Activated CD4-positive, alpha-beta T cell treated with anti-CD3 and anti-CD28 coated beads for 48 hours (primary cell): ENCODE data around the gene EEFSEC.

ENCODE experiments used
- DNase-seq: peaks from one replicate; pipeline ENCODE4 v3.0.0-alpha.2; 2020

Gene EEFSEC

DNA sequence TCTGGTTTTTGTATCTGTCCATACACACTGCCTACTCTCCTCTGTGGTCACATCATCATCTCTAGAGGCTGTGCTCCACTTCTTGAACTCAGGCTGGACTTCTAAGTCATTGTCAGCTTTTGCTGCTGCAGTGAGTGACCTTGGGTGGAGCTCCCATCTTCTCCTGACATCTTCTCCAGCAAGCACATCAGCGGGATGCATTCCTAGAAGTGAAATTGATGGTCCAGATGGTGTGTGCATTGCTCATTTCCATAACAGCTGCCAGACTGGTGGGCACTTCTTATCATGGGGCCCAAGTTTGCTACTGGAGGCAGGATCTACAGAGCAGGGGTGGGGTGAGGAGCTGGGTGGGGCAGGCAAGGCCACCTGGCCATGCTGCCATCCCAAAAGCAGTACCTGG is 203.5 kb downstream of the EEFSEC start:
- DNase-seq: no peak

DNA sequence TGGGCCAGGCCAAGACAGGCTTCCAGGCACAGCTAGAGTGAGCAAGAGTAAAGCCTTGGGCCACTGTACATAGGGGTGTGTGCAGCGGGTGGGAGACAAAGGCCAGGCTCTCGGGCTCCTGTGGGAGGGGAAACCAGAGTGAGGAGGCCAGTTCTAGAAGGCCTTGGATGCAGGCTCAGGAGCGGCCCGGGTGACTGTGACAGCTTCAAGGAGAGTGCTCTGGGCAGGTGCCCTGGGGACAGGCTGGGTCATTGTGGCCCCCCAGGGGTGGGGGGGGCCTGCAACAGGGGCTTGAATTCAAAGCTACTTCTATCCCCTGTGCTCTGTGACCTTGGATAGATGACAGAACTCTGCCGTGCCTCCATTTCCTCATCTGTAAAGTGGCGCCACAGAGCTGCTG is 204.3 kb downstream of the EEFSEC start:
- DNase-seq: no peak

DNA sequence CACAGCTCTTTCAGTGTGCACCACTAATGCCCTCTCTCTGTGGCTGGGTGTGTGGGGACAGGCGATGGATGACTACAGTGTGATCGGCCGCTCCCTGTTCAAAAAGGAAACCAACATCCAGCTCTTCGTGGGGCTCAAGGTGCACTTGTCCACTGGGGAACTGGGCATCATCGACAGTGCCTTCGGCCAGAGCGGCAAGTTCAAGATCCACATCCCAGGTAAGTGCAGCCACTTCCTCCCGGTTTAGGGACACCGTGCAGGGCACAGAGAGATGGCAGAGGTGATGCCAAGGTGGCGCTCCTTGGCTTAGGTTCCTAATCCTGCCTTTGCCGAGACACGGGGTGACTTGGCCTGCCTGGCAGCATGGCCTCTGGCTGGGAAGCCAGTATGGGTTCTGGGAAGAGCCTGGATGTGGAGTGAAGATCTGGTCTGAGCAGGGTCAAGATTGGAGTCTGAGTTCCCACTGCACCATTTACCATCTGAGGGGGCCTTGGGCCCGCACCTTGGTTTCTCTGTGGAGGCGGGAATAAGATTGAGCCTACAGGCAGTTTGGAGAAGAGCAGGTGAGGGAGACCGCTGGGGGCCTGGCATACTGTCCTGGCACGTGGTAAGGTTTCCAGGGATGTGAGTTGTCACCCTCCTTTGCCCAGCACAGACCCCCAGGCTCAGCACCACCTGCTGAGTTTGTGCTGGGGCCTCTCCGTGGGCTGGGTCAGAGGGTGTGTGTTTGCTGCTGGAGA is 205.0 kb downstream of the EEFSEC start:
- no peak for DNase-seq

DNA sequence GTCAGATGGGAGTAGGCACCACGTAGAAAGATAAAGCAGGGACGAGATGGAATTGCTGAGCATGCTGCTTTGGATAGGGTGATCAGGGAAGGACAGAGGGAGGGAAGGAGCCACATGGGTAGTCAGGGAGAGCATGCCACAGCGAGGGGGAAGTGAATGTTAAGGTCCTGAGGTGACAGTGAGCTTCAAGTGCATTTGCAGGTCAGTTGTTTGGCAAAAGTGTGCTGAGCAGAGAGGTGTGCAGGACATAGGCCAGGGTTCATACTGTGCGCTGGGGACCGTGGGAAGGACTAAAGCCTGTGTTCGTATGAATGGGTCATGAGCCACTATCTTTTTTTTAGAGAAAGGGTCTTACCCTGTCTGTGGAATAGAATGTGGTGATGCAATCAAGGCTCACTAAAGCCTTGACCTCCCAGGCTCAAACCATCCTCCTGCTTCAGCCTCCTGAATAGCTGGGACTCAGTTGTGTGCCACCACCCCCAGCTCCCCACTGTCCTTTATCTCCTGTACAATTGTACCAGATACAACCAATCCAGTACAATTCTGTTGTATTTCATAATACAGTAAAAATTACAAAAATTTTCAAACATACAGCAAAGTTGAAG is 205.9 kb downstream of the EEFSEC start:
- no peak for DNase-seq

DNA sequence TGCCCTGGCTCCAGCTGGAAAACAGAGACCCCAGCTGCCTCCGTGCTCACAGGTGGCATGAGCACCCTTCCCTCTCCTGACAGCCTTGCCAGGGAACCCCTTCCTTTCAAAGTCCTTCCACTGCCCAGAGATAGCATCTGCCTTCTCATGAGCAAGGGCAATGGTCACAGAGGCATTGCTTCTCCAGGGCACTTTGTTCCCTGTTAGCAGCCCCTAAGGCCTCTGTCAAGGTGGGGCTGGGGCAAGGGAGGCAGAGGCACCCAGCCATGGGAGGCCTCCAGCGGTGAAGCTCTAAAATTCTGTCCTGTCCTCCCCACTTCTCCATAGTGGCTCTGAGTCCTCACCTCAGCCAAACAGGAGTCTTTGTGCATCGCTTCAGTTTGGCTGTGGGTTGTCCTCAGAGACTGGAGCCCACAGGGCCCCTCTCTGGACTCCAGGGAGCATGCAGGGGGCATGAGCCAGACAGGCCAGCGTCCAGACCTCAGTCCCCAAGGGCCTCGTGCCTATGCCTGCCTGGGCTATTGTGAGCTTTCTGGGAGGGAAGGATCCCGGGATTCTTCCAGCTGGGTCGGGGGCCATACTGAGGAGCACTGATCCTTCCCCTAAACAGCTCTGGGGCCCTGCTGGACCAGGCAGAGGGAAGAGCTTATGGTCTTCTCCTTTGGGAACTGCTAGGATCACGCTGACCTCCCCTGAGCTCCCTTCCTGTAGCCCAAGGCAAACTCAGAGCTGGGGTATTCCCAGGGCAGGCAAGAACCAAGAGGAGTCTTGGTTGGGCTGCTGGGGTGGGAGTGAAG is 206.8 kb downstream of the EEFSEC start:
- DNase-seq: no peak

DNA sequence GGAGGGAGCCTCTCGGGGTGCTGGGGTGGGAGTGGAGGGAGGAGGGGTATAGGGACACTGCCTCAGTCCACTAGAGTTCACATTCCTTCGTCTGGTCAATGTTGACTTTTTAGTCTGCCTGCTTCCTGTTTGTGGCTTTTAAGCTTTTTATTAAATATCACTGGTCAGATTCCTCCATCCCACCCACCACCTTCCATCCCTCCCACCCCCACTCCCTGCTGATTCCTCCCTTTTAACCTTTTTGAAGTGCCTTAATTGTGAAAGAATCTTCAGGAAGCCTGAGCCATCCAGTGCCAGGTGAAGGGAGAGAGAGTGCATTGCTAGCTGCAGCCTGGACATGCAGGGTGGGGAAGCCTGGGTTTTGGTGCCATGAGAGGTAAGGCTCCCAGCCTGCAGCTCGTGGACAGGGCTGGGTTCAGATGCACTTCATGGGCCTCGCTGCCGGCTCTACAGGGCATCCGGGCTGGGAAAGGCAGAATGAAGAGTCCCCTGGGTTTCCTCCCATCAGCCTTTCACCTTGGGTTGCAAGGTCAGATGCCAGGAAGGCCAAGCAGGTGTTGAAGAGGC is 207.5 kb downstream of the EEFSEC start:
- DNase-seq: no peak

DNA sequence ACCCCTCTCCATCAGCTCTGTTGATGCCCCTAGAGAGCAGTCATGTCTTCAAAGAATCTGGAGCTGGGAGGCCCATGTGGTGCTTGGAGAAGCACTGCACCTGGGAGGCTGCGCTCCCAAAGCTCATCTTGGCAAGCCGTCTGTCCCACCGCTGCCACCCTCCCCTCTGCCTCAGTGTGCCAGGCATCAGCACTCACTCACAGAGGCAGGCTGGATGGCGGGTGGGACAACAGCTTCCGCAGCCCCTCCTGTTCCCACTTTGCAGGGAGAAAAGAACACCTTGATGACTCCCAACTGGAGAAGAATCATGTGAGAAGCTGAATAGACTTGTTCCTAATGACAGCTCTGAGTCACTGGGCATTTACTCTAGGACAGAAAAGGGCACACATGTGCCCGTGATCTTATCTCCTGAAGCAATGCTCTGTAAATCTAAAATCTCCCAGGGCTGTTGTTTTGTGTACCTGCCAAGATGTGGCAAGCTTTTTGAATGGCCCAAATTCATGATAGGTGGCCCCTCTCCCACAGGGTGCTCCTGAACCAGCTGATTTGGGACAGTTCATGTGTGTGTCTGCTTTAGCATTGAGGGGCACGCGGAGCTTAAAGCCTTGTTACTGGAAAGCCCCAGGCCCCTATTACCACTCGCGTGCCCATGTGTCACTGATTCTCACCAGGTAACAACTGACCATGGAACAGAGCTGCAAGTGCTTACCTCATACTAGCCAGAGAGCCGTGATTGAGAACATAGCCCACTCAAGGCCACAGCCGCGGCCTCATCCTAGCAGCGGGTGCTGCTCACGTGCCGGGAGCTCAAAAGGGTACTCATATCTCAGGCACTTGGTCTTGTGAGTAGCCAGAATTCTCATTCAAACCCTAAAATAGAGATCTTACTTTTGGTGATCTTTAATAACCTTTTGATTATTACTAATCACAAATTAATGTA is 209.0 kb downstream of the EEFSEC start:
- no peak for DNase-seq

DNA sequence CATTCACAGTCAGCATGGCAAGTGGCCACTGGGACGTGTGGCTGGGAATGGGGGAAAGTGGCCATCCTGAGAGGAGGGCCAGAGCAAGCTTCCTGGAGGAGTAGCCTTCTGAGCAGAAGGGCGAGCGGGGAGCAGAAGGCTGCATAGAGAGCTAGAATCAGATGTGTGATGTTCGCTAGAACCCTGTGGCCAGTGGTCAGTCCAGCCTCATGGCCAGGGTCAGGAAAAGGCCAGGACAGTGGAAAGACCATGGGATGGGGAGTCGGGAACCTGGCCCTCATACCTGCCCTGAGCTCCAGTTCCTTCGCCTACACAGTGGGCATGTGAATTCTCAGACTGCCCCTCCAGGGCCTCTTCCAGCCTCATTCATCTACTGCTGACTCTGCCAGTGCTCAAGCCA is 211.0 kb downstream of the EEFSEC start:
- DNase-seq: no peak

DNA sequence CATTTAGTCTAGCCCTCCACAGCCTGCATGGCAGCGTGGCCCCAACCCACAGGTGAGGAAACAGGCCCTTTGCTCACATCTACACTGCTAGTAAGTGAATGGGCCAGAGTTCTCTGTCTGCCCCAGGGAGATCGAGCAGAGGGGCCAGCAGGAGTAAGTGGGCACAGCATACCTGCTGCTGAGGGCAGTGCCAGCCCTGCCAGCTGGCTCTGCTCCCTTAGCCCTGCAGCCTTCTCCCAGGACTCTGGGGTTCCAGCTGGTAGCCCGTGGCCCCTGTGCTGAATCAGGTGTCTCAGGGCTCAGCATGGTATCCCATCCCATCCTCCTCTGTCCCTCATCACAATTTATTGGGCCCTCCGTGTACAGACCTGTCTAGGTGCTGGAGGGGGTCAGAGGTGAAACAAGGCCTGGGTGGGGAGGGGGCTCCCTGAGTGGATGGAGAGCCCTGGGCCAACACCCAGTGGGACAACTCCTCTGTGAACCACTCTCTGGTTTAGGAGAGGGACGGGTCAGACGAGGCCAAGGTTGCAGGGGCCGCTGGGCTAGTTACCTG is 211.6 kb downstream of the EEFSEC start:
- DNase-seq: no peak

DNA sequence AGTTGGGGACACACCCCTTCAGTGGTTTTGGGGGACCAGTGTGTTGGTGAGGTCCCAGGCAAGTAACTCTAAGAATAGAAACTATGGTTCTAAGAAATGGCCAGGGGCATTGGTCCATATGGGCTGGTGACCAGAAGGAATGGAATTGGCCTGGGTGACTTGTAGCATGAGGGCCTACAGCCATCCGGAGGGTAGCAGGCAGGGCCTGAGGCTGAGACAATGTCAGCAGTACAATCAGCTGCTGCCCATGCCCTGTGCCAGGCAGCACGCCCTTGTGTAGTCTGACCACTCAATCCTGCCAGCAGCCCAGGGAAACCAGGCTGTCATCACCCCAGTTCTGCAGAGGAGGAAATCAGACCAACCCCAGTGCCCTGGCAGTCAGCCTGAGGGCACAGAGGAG is 212.9 kb downstream of the EEFSEC start:
- no peak for DNase-seq

DNA sequence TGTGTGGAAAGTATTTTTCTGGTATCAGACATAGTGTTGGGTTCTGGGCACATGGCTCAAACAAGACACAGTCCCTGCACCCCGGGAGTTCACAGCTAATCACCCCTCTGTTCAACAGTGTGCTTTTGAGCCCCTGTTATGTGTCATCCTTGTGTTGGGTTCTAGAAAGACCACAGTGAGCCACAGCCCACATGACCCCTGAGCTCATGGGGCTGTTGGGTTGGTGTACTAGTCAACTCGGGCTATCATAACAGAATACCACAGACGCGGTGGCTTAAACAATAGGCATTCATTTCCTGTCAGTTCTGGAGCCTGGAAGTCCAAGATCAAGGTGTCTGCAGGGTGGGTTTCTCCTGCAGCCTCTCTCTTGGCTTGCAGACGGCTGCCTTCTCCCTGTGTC is 213.4 kb downstream of the EEFSEC start:
- no peak for DNase-seq

DNA sequence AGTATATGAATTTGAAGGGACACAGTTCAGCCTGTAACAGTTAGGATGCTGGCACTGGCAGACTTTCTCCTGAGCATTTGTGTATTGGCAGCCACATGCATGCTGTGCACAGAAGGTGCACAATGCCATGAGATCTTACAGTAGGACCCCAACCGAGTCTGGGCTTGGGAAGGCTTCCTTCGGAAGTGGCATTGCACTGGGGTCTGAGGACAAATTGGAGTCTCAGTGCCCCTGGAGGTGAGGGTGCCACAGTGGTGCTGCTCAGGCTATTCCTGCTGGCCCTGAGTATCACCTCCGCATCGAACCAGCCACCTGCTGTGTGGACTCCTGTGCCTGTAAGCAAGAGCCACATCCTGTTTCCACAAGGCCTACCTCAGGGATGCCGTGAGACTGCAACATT is 213.9 kb downstream of the EEFSEC start:
- no peak for DNase-seq

DNA sequence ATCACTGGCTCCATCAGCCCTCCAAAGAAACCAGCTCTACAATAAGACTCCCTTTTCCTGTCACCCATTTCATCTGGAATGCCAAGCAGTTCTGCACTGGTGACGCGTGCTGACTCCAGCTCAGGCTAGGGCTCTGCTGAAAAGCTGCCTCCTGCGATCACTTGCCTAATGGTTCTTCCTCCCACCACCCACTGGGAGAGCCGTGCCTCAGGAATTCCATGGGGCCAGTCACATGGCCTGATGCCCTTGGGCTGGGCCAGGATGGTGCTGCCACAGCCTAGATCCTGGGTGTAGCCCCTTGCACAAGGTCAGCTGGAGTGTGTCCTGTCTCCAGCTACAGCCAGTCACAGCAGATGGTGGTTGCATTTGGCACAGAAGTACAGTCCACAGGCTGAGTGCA is 214.5 kb downstream of the EEFSEC start:
- DNase-seq: no peak

DNA sequence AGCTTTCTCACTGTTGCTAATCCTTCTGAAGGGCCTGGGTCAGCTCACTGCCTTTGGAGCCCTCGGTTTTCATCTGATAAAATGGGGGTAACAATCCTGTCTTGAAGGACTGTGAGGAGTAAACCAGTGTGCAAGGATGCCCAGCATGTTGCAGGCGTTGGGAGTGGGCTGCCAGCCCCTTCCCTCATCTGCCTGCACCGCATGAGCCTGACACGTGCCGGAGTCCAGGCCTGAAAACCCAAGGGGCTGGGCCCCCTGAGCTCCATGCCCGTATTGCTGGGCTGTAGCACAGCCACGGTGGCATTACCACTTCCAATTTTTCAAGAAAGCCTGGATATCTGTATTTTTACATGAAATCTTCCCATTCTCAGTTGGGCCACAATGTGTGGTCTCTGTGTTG is 215.3 kb downstream of the EEFSEC start:
- no peak for DNase-seq

DNA sequence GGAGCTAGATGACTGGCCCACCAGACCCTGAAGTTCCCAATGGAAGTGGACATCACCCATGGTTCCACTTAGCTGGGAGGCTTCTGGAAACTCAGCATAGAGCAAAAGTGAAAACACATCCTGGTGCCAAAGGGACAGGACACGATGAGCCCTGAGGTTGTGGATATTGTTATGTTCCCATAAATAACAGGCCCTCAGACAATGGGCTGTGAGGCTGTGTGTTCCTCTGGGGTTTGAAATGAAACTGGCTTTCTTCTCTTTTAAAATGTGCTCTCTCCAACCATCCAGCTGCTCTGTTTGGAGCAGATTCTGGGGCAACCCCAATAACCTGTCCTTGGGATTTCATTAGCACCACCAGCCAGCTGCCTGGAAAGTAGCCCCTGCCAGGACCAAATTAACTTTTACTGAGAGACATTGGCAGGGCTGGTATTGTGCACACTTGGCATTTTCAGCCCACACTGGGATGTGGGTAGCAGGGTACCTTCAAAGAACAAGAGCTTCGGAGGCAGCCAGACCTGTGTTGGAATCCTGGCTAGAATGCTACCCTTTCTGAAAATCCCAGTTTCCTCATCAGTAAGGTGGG is 215.9 kb downstream of the EEFSEC start:
- DNase-seq: no peak

DNA sequence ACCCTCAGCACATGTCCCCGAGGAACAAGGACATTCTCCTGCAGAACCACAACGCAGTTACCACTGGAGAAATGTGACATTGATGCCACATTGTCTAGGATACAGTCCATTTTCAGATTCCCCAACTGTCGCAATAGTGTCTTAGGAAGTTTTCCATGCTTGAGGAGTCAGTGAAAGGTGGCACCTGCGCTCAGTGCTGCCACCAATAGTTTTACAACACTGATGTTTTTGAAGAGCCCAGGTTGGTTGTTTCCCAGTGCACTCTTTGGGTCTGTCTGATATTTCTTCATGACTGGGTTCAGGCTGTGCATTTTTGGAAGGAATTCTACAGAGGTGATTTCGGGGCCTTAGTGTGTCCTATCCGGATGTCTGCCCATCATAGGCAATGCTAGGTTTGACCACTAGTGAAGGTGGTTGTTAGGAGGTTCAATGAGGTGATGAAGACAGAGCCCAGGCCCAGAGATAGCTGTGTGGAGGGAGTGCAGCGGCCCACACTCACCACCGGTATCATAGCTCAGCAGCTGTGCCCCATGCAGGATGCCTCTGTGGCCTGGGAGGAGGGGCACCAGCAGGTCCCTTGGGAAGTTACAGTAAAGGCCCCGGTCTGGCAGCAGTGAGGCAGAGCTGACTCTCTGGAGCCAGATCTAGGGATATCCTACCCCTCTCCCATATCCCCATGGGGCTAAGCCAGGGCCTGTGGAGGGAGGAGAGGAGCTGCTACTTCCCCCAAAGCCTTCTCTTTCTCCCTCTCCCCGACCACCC is 216.8 kb downstream of the EEFSEC start:
- DNase-seq: no peak

DNA sequence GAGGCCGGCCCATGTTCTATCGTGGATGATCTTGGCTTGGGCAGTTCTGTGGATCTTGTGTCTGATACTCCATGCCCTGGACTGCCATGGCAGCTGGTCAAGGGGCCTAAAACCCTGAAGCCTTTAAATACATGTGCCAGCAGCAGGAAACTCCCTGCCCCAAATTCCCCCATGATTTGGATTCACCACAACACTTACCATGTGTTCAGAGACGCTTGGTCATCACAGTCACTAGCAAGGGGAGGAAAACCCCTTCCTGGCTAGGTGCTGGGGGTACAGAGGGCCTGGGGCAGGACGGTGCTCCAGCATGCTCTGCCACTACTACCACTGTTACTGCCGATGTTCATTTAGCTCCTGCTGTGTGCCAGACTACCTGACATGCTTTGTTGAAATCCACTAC is 219.0 kb downstream of the EEFSEC start:
- DNase-seq: no peak

DNA sequence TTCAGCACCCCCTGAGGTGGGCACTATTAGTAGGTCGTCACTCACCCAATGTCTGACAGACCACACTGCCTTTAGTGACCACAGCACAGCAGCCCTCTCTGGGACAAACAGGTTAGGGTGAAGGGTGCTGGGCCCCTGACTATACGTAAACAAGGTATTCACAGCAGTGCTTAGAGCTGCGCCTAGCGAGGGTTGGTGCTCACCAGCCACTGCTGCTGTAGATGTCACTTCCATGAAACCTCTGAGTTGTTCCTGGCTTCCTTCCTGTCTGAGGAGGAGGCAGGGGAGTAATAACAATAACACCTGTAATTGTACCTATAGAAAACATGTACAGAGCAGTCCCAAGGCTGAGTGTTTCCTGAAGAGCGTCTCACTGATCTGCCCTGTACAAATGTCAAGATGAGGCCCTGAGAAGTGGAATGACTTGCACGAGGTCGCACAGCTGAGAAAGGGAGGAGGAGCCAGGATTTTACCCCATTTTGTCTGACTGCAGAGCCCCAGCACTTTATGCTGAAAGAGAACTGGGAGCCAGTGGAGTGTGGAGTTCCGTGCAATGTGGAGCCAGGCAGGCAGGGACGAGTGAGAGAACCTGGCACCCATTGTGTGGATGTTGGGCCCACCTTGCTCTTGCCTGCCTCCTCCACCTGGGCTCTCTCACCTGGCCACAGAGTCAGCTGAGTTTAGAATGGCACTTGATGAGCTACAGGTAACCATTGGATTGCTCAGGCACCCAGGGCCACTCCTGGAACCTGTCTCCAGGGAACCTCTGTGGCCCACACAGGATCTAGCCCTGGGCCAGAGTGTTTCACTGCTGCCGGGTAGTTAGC is 219.6 kb downstream of the EEFSEC start:
- no peak for DNase-seq

DNA sequence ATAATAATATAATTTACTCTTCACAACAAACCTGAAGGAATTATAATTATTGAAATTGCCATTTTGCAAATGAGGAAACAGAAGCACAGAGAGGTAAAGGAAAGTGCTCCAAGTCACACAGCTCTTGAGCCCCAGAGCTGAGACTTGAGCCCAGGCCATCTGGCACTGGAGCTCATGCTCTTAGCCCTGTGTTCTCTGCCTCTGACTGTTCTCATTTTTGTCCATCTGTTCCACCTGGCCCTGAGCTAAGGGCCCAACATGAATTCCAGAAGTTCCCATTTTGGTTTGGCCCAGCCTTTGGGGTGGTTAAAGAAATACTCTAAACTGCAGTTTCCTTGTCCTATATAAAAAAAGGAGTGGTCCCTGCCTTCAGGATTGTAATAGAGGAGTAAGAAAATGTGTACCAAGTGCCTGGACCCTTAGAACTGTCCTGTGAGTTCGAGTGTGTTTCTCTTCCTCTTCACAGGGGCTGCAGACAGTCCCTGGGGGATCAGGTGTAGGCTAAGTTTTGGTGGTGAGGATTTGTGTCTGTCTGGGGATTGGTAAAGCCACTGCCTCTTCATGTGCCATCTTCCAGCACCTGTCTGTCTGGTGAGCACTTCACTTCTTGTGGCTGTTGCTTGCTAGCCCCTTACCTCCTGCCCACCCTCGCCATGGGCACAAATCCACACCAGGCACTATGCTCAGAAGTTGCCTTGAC is 221.6 kb downstream of the EEFSEC start:
- no peak for DNase-seq

DNA sequence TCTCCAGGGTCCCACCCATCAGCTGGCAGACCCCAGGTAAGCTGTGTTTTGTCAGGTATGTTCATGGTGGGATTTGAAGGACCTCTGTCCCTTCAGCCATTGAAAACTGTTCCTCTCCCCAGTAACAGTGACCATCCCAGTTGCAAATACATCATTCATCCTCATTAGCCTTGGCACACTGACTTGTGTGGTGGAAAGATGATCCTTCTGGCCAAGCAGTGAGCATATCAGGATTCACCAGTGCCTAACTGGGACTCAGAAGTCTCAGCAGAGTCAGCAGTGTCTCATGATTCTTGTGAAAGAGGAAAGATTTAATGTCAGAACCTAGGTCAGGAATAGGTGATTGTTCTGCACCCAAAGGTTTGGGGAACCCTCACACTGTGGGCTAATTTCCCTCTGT is 223.2 kb downstream of the EEFSEC start:
- DNase-seq: no peak
